ENCODE results near the gene RAD21L1.
"Not testable (repeated sequence)": the region's sequence is repeated elsewhere in the genome, so short reads cannot be mapped to it uniquely, and the experiment has no call there.

The RAD21L1 gene

DNA sequence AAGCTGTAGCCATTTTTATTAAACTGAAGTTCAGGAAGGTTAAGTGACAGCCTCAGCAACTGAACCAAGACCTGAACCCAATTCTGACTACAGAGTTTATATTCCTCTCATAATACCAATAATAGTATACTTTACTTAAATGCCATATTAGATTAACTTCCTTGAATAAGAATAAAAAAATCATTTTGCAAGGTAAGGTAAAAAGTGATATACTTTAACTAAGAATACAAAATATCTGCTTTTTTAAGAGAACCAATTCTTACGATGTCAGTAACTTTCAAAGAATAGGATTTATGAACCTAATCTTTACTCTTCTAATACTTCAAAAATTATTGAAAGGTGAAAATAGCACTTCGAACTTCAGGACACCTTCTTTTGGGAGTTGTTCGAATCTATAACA is 3.7 kb downstream of the RAD21L1 start:
- DNase-seq (ENCODE audit: low read depth): no peak

DNA sequence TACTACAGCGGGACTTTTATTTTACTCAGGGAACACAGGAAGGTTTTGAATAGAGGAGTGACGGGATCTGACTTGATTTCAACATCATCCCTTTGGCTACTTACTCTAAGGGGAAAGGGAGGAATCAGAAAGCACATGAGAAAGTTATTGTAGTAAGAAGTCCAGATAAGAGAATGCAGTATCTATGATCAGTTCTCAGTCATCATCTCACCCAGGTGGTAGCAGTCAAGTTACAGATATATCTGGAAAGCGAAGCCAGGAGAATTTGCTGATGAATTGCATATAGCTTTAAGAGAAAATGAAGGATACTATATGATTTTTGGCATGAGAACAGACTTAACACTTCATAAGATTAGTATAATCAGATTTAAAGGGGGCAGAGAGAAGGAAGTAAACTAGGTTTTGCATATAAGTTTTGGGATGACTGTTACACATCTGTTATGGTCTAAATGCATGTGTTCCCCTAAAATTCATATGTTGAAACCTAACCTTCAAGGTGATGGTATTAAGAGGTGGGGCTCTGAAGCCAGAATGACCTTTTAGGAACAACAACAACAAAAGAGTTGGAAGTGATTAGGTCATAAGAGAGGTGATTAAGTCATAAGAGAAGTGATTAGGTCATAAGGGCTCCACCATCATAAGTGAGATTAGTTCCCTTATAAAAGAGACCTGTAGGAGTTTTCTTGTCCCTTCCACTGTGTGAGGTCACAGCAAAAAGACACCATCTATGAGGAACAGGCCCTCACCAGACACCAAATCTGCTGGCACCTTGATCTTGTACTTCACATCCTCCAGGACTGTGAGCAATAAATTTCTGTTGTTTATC is 6.7 kb downstream of the RAD21L1 start:
- no peak for DNase-seq (ENCODE audit: low read depth)

DNA sequence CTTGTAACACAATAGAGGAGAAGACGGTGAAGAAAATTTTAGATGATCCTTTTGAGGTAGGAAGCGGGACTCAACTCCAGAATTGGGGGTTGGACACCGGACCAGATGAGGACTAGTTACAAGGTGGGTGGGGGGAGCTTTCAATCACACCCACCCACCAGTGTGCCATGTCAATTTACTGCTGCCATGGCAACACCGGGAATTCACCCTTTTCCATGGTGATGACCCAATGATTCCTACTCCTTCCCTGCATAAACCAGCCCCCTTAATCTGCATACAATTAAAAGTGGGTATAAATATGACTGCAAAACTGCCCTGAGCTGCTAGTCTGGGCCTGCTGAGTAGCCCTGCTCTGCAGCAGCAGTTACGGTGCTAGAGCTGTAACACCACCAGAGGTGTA is 14.7 kb downstream of the RAD21L1 start:
- DNase-seq (ENCODE audit: low read depth): no peak

DNA sequence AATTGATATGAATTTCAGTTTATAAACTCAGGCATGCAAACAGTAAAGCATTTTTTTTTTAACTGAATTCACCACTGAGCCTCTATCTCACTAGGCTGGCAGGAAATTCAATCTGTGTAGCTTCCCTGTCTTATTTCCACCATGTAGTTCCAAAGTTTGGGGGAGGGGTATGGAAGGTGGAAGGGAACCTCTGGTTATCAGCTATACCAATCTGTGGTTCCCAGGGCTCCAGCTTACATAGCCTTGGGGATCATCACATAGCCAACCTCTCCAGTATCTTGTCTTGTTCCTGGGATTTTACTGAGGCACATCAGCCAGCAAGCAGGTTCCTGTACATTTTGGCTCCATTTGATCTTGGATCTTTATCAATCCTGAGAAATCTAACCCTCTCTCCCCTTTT is 15.6 kb downstream of the RAD21L1 start:
- DNase-seq (ENCODE audit: low read depth): no peak

DNA sequence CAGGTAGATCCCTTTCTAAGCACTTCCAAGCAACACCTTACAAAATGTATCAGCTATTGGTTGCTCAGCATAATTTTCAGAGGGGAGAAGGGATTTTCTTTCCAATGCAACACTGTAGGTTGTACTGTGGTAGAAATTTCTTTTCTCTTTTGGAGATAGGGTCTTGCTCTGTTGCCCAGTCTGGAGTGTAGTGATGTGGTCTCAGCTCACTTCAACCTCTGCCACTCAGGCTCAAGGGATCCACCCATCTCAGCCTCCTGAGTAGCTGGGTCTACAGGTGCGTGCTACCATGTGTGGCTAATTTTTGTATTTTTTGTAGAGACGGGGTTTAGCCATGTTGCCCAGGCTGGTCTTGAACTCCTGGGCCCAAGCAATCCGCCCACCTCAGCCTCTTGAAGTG is 16.3 kb downstream of the RAD21L1 start:
- DNase-seq (ENCODE audit: low read depth): no peak

DNA sequence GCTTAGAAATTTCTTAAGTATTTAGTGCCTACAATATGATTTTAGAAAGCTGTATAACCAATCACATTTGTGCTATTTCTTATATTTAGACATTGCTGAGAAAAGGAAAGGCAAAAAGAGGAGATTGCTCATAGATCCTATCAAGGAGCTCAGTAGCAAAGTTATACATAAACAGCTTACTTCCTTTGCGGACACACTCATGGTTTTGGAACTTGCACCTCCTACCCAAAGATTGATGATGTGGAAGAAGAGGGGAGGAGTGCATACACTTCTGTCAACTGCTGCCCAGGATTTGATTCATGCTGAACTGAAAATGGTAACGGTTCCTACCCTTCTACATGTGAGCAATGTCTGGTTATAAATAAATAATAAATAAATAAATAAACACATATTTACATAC is 16.7 kb downstream of the RAD21L1 start:
- DNase-seq (ENCODE audit: low read depth): no peak

DNA sequence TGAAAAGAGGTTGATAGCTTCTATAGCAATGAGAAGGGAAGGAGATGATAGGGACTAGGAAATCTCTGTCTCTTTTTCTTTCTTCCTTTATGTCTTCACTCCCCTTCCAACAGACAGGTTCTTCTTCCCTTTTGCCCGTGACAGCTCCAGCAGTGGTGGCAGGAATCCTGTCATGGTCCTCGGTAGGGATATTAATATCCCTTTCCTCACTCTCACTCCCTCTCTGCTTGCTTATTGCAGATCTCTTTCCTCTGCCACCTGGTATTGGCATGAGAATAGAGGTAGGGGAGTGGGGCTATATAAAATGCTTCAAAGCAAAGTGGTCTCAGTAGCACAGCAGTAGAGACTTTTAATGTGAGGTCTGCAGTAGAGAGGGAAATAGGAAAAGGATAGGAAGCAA is 19.7 kb downstream of the RAD21L1 start:
- DNase-seq (ENCODE audit: low read depth): no peak

DNA sequence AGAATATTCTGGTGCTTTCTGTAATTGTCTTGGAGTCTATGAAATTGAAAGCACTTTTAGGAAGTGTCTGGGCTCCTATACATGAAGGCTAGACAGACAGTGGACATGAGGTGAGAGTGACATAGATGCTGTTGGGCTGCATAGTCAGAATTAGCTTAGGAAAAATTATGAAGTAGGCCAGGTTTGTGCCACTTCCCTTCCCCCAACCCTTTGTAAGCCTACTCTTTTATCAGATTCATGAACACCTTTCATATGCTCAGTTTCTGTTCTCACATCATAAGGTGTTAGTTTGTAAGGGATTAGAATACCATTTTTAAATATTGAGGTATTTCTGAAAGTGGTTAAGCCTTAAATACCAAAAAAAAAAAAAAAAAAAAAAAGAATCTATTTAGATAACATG is 21.8 kb downstream of the RAD21L1 start:
- no peak for DNase-seq (ENCODE audit: low read depth)

DNA sequence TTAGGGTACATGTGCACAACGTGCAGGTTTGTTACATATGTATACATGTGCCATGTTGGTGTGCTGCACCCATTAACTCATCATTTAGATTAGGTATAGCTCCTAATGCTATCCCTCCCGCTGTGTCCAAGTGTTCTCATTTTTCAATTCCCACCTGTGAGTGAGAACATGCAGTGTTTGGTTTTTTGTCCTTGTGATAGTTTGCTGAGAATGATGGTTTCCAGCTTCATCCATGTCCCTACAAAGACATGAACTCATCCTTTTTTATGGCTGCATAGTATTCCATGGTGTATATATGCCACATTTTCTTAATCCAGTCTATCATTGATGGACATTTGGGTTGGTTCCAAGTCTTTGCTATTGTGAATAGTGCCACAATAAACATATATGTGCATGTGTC is 24.4 kb downstream of the RAD21L1 start:
- not testable (repeated sequence) for DNase-seq (ENCODE audit: low read depth)

DNA sequence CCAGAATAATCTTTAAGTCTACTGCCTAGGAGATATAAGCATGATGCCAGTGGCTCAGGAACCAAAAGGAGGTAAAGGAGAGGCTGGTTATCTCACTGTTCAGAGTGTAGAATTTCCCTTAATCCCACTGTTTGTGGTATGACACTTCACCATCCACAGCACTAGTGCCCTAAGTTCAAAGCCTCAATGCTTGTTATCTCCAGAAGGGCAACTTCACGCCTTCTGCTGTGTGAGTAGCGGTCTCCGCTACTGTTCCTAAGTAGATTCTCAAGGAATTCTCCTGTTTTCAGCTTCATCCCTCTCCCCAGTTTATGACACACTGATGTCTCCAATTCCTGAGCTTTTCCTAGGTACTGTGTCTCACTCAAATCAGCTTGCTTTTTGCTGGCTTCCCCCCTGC is 26.6 kb downstream of the RAD21L1 start:
- DNase-seq (ENCODE audit: low read depth): no peak

DNA sequence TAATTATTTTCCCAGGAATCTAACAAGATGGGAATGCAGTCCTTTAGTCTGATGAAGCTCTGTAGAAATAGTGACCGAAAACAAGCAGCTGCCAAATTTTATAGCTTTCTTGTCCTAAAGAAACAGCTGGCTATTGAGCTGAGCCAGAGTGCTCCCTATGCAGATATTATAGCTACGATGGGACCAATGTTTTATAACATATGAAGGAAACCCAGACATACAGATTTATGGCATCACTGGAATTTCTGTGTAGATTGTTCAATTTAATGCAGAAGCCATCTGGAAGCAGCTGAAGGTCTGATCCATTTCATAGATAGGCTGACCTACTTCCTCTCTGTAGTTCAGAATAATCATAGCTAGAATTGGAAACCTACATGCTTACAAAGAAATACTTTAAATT is 28.4 kb downstream of the RAD21L1 start:
- DNase-seq (ENCODE audit: low read depth): no peak

DNA sequence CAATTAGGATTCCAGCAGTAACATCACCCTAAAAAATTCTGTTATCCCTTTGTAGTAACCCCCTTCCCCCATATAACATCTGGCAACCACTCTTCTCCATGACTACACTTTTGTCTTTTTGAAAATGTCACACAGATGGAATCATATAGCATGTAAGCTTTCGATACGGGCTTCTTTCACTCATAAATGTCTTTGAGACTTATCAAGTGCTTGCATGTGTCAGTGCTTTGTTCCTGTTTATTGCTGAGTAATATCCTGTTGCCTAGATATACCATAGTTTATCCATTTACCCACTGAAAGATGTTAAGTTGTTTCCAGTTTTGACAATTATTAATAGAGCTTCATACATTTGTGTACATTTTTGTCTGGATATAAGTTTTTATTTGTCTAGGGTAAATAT is 29.8 kb downstream of the RAD21L1 start:
- no peak for DNase-seq (ENCODE audit: low read depth)

DNA sequence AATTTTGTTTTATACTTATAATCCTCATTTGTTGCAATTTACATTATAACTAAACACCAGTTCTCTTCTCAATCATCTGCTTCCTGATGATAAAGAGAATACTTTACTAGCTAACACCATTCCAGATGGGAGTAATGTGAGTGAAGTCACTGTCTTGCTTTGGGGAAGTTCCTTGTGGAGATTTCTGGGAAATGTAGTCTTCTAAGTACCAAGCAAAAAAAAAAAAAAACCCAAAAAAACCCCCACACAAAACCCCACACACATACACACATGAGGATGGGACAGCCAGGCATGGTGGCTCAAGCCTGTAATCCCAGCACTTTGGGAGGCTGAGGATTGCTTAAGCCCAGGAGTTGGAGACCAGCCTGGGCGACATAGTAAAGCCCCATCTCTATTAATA is 38.0 kb downstream of the RAD21L1 start:
- DNase-seq (ENCODE audit: low read depth): no peak

DNA sequence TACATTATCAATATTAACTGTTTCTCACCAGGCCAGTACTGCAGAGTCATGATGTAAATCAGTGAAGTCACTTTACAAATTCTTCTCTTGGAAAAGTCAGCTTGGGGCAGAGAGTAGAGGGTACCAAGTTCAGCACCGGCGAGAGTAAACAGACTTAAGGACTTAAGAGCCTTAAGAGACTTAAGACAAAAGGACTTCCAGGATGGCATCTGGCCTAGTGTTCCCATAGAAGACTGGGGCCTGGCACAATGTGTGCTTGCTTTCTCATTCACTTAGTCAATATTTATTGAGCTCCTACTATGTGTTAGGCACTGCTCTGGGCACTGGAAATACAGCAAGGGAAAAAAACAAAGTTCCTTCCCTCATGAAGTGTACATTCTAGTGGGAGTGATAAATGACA is 38.9 kb downstream of the RAD21L1 start:
- no peak for DNase-seq (ENCODE audit: low read depth)

DNA sequence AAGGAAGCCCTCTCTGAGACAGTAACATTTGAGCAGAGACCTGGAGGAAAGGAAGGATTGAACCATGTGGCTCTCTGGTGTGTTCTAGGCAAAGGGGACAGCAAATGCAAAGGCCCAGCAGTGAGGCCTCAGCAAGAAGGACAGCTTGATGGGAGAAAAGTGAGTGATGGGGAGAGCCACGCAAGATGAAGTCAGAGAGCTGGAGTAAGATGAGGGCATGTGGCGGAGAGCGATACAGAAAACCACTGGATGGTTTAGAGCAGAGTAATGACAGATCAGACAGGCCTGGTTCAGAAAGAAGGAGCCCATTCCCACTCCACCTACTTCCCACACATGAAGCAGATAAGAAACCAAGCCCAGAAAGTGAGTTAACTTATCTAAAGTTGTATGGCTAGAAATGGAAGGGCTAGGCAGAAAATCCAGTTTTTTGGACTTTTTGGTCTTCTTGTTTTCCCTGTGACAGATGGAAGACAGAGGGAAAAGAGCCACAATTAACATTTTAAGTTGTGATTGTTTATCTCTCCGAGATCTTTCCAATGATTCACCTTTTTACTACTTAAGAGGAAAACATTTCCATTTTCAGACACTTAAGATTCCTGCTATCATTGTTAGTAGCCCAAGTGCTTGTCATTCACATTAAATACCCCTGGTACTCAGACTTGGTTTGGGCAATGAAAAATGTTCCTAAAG is 39.5 kb downstream of the RAD21L1 start:
- no peak for DNase-seq (ENCODE audit: low read depth)

DNA sequence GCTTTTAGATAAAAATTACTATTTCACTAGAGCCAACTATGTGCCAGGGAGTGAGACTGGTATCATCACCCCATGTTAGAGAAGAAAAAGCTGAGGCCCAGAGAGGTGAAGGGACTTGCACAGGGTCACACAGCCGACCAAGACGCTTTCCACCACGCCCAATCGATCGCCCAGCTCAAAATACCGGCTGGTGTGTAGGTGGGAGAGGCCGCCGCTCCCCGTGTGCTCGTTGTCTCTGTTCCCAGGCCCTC is 40.0 kb downstream of the RAD21L1 start:
- no peak for DNase-seq (ENCODE audit: low read depth)

DNA sequence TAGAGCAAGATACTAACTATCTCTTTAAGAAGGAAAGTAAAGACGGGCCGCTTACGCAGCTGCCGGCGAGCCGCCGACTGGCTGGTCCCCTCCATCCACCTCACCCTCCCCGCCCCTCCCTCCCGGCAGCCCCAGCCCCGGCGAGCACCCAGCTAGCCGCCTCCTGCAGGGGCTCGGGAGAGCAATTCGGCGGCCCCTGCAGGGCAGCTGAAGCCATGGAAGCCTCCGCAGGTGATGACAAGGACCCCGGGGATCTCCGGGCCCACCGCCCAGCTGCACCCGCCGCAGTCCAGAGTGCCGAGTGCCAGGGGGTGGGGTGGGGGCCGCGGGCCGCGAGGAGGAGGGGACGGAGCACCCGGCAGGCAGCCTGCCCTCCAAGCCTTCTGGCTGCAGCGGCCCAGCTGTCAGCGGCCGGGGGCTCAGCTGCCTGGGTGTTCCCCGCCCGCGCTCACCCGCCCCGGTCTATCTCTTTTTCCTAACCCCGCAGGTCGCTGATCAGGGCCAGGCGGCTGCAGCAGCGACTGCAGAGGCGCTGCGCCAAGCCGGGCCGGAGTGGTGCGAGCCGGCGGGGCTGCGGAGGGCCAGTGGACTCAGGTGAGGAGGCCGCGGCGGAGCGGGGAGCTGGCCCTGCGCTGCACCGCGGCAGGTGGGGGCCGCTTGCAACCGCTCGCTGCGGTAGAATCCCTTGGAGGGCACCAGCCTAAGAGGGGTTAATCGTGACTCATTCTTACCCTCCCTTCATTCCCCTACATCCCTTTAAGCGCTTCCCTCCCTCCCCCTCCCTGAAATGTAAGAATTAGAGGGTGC is 40.5 kb downstream of the RAD21L1 start, which contains the start of gene SNPH:
Gene SNPH (plus strand): TSS at position 128 of the 807 bp plus-strand sequence. CDS start 29,946 bp downstream, outside the sequence.
- peak; percentile 50 for DNase-seq (ENCODE audit: low read depth)

DNA sequence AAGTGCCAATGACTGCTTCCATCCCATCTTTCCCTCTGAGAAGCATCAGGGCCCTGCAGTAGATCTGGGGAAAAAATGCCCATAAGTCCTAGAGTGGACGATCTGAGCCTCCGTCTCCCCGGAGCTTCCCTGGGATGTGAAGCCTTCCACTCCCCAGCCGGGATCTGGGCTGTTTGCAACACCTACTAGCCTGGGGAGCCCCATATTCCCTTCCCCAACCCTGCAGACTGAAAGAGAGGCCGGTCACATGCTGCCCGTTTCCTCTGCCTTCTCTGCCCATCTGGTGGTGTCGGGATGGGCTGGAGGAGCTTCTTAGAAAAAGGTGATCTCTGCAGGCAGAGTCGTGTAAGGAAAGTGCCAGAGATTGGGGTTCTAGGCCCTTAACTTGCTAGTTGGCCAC is 41.3 kb downstream of the RAD21L1 start:
- DNase-seq (ENCODE audit: low read depth): no peak

DNA sequence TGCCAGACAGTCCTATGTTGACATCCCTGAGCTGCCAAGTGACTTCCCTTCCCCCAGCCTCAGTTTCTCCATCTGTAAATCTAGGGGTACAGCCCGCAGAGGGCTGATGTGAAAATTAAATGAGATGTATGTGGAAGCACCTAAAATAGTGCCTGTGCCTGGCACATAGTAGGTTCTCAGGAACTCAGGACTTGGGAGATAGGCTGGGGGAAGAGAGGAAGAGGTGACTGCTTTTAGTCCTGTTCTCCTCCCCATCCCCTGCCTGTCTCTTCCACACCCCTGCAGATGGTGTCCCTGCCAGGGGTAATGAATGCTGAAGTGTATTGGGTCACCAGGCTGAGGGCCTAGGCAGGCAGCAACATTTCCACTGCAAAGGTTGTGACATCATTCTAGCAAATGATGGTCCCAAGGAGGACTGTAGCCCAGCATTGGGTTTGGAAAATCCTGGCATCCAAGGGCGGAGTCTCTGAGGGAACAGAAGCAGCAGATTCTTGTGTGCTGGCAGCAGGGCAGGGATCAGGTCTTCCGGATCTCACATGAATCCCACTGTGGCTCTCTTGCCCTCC is 42.0 kb downstream of the RAD21L1 start:
- DNase-seq (ENCODE audit: low read depth): no peak

DNA sequence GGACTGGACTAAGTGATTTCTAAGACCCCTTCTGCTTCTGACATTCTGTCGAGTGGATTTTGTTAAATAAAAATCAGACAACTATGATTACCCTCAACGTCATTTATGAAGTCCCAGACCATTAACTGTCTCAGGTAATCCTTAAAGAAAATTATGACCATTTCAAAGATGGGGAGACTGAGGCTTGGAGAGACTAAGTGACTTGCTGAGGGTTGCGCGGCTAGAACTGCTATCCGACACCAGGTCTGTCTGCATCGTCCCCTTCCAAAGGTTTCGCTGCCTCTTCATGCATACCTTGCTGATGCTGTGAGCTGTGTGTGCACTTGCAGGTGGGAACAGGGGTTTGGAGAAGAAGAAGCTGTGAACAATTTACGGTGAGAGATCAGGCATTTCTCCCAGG is 43.4 kb downstream of the RAD21L1 start:
- no peak for DNase-seq (ENCODE audit: low read depth)

DNA sequence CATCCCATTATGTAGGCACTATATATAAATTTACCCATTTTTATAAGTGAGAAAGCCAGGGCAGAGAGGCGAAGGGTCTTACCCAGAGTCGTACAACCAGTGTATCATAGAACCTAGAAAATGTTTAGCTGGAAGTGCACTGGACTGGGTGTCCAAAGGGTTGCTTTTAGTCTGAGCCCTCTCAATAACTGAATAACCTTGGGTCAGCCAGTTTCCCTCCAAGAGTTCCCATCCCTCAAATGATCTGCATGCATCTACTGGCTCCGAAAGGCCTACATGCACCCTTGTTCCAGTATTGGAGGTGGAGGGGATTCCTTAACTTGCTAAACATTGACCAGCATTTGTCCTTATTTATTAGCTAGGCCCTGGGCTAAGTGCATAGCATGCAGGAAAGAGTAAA is 44.0 kb downstream of the RAD21L1 start:
- no peak for DNase-seq (ENCODE audit: low read depth)

DNA sequence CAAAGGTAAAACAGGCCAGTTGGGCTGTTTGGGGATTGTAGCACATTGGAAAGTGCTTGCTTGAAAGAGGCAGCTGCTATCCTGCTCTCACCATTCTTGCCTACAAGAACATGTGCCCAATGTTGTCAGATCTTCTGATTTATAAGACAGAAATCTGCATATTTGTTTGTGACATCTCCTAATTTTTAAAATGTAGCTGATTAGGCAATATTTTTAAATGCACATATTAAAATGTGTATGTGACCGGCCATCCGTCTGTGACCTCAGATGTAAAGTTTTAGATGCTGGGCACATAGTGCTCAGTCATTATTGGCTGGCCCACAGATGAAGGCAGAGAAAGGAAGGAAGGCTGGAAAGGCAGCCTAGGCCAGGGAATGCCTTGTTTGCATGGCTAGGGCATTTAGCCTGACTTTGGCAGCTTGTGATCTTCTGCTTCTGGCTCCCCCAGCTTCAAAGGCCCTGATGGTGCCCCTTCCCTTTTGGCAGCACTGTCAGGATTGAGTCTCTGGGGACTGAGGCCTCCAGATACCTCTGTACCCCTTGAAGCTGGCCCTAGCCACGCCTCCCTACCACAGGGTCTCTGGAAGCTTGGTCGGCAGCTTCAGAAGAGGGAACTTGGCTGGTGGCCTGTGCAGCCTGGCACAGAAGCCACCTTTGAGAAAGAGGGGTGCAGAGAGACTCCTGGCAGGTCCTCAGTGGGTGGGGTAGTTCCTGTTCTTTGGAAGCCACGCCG is 46.7 kb downstream of the RAD21L1 start:
- no peak for DNase-seq (ENCODE audit: low read depth)
